ENCODE results near the gene RGL2.
A peak's percentile ranks its signal among the peaks of the same experiment; 100 is the strongest.
"Not testable (repeated sequence)": the region's sequence is repeated elsewhere in the genome, so short reads cannot be mapped to it uniquely, and the experiment has no call there.

RGL2 gene

DNA sequence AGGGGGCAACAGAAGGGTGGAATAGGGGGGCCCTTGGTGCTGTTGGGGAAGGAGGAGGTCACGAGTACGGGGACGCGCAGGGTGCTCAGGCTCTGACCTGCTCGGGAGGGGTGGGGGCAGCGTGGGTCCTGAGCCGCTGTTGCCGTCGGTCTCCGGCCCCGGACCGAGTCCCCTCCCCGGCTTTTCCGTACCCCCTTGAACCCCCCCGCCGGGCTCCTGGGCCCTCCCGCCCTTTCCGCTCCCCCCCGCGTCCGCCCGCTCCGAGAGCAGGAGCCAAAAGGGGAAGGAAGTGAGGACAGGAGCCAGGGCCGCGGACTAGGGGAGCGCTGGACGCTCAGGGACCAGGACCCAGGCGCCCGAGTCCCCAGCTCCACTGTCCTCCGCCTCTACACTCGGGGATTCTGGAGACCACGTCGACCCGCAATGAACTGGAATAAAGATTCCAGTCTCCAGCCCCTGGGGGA lies at the start of gene RGL2:
Gene RGL2, minus strand, starts transcription at position 170 of the 464 bp plus-strand sequence. CDS start 332 bp downstream, outside the sequence.
- peak; percentile 59 for DNase-seq

DNA sequence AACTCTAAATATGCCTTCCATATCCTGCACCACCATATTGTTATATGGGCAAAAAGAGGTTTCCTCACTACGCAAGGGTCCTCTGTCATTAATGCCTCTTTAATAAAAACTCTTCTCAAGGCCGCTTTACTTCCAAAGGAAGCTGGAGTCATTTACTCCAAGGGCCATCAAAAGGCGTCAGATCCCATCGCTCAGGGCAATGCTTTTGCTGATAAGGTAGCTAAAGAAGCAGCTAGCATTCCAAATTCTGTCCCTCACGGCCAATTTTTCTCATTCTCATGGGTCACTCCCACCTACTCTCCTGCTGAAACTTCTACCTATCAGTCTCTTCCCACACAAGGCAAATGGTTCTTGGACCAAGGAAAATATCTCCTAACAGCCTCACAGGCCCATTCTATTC lies 49.1 kb upstream of the RGL2 start:
- DNase-seq: no peak

DNA sequence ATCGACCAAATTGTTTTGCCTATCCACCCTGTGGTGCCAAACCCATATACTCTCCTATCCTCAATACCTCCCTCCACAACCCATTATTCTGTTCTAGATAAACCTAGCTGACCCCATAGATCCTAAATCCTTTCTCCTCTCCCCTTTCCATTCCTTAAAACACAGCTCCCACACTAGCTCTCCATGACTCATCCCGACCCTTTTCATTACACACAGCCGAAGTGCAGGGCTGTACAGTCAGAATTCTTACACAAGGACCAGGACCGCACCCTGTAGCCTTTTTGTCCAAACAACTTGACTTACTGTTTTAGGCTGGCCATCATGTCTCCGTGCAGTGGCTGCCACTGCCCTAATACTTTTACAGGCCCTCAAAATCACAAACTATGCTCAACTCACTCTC lies 48.2 kb upstream of the RGL2 start:
- not testable (repeated sequence) for DNase-seq

GRCh38 chr6:33344701-33345697 lies 46.3 kb upstream of the RGL2 start:
- DNase-seq: peak; percentile 74

GRCh38 chr6:33343953-33344611 lies 45.3 kb upstream of the RGL2 start:
- DNase-seq: no peak

DNA sequence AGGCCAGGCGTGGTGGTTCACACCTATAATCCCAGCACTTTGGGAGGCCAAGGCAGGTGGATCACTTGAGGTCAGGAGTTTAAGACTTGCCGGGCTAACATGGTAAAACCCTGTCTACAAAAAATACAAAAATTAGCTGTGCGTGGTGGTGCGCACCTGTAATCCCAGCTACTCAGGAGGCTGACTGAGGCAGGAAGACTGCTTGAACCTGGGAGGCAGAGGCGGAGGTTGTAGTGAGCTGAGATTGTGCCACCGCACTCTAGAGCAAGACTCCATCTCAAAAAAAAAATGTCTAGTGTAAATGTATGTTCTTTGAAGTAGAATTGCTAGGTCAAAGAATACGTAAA lies 44.8 kb upstream of the RGL2 start:
- DNase-seq: not testable (repeated sequence)

GRCh38 chr6:33339193-33339592 lies 40.5 kb upstream of the RGL2 start:
- no peak for DNase-seq

DNA sequence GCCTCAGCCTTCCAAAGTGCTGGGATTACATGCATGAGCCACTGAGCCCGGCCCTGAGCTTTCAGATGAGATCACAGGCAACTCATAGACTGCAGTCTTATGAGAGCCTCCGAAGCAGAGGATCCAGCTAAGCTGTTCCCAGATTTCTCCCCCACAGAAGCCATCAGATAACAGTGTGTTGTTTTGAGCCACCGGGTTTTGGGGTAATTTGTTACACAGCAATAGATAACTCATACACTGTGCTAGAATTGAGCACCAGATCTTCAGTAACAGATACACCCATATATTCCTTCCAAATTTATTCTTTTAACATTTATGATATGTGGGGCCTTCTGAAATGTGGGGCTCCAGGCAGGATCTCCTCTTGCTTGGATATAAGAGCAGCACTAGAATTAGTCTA lies 37.8 kb upstream of the RGL2 start:
- no peak for DNase-seq

DNA sequence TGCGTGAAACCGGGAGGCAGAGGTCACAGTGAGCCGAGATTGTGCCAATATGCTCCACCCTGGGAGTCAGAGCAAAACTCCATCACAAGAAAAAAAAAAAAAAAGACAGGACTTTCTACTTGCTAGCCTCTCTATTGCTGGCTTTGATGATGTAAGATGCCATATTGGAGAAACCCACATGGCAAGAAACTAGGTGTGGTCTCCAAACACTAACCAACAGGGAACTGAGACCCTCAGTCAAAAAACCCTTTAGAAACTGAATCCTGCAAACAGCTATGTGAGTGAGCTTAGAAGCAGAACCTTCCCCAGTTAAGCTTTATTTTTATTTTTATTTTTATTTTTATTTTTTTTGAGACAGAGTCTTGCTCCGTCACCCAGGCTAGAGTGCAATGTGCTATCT lies 37.2 kb upstream of the RGL2 start:
- DNase-seq: no peak

GRCh38 chr6:33333666-33334065 lies 34.9 kb upstream of the RGL2 start:
- no peak for DNase-seq

DNA sequence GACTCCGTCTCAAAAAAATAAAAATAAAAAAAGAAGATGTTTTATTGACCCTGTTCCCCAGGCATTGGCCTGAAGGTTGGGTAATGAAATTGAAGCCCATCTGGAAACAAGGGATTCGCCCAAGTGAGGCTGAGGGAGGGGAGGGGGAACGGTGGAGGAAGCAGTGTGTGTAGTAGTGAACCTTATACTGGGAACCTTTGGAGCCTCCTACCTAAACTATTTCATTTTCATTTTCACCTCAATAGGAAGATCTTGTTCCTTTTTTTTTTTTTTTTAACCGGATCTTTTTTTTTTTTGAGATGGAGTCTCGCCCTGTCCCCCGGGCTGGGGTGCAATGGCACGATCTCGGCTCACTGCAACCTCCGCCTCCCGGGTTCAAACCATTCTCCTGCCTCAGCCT lies 32.0 kb upstream of the RGL2 start:
- DNase-seq: no peak

DNA sequence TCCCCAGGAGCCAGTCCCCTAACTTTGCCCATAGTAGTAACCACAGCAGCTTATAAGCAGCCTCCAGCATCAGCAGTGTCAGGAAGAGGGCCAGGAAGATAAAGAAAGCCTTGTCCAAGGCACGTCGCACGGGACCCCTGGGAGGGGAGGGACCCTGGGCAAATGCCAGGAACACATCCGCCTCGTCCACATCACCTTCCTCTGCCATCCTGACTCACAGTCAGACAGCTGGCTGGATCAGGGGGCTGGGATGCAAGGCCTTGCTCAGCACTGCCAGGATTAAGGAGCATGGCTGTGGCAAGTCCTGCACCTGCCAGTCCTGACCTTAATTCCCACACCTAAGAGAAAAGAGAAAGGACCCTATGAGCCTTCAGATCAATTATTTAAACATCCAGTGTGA lies 30.3 kb upstream of the RGL2 start:
- DNase-seq: no peak

GRCh38 chr6:33324125-33324524 lies 25.4 kb upstream of the RGL2 start:
- DNase-seq: no peak

DNA sequence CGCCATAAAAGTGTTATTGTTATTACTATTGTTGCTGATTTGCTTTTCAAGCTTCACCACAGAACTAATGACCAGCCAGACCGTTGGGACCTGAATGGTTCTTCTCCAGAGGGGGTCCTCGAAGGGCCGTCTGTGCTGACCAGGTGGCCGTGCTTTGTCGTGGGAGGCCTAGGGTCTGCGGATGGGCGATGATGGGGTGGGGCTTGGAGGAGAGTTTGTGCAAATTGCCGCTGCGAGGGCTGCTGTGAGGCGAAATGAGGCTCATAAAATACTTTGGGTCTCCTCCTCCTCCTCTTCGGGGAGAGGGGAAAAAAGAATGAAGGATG lies 24.8 kb upstream of the RGL2 start:
- peak; percentile 50 for DNase-seq

DNA sequence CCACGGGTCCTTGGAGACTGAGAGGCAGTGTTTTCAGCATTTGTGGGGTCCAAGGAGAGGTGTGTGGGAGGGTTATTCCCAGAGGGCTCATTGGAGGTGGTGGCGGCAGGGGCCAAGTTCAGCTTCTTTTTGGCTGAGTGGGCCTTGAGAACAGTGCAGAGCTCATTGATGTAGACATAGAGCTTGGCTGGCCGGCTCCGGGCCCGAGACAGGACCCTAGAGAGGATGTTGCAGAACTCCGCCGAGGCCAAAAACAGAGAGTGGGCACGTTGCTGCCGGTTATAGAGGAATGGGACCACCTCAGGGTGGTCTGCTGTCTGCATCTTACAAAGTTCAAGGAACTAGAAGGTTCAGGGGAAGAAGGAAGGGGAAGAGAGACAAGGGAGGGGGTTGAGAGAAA lies 22.5 kb upstream of the RGL2 start:
- DNase-seq: no peak

GRCh38 chr6:33320315-33321181 lies 21.8 kb upstream of the RGL2 start:
- no peak for DNase-seq

DNA sequence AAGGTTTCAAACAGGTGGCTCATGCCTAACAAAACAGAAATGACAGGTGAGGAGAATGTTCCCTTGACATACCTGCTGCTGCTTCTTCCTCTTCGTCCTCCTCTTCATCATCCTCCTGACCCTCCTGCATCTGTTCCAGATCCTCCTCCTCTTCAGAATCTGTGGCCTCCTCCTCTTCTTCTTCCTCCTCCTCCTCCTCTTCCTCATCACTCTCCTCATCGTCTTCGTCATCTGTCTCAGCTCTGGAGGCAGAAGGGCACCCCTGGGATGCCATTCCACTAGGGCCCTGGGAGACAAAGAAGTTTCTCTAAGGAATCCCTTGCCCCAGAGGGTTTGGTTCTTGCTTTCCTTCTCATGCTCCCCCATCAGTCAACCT lies 21.2 kb upstream of the RGL2 start:
- no peak for DNase-seq

DNA sequence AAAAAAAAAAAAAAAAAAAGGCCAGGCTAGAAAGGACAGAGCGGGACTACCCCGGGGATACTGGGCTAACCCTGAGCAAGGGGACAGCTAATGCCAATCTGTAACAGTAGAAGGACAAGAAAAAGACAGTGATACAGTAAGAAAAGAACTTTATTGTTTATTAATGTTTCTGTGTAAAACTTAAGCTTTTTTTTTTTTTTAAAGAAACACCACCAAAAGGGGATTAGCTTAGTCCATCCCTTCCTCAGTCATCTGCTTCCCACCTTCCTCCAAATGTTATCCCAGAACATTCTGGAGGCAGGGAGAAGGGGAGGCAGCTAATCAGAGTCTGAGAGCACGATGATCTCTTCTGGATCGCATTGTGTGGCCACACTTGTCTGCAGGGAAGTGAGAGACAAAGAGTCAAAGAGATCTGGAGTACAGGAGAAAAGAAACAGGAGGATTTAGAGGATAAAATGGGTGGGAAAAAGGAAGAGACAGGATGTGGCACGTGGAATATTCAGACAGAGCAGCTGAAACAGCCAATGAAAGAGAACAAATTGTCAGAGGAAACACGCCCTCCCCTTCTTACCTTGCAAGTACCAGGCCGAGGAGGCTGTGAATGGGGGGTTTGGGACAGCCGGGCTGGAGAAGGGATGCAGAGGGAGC lies 19.8 kb upstream of the RGL2 start:
- DNase-seq: no peak

GRCh38 chr6:33317669-33318425 lies 19.1 kb upstream of the RGL2 start, which contains the start of gene ZBTB22:
Gene ZBTB22, minus strand, starts transcription at chr6:33317744. Its CDS starts 828 bp downstream, at chr6:33316916.
- peak; percentile 97 for DNase-seq

DNA sequence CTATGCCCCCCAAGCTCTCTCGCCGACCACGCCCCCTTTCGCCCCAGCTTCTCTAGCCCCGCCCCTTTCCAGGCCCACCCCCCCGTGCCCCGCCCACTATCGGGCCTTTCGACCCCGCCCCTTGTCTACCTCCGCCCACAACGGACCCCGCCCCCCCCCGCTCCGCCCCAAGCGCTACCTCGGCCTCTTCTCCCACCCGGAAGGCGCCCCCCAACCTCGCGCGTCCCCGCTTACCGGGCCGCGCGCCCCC lies 18.6 kb upstream of the RGL2 start:
- DNase-seq: no peak

DNA sequence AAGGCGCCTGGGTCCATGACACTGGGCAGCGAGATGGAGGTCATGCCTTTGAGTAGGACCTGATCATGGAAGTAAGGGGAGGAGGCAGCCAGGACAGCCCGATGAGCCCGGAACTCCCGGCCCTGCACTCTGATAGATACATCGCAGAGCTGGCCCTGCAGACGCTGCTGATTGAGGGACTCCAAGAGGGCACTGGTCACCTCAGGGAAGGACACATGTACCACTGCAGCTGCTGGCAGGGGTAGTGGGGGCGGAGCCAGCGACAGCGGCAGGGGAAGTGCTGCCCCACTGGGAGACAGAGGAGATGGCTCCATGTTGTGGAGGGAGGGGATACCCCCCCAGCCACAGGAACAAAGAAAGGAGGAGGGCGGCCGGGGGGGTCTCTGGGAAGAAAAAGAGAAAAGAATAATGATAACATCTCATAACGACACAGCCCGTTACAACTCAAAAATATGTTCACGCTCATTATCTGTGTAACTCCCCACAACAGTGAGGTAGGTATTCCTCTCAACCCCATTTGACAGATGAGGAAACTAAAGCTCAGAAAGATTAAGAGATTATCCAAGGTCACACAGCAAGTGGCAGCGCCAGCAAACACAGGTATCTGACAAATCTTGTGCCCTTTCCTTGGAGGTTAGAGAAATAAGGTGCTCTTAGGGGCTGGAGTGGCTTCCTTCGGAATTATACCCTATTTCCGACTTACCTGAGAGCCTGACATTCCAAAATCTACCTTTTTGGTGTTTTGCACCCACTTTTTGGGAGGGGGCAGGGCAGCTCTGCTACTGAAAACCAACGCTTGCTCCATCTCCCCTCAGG lies 18.1 kb upstream of the RGL2 start:
- no peak for DNase-seq

Data from NCI-H2171 treated with DMSO at 0.1 percent for 48 hours (cell line).